ENCODE measurements around the gene PGP. TPM values are rescaled to one million over a fixed set of nuclear protein-coding genes. Genes with fewer than 3 reads are reported as not detected.

Gene PGP
- total and polyA plus RNA-seq, 10 of the 15 experiments (the other 5 are each of a cell fraction or from before 2014, with no cell fraction given), result 0.42 to 28.0 (median 12.1) TPM

DNA sequence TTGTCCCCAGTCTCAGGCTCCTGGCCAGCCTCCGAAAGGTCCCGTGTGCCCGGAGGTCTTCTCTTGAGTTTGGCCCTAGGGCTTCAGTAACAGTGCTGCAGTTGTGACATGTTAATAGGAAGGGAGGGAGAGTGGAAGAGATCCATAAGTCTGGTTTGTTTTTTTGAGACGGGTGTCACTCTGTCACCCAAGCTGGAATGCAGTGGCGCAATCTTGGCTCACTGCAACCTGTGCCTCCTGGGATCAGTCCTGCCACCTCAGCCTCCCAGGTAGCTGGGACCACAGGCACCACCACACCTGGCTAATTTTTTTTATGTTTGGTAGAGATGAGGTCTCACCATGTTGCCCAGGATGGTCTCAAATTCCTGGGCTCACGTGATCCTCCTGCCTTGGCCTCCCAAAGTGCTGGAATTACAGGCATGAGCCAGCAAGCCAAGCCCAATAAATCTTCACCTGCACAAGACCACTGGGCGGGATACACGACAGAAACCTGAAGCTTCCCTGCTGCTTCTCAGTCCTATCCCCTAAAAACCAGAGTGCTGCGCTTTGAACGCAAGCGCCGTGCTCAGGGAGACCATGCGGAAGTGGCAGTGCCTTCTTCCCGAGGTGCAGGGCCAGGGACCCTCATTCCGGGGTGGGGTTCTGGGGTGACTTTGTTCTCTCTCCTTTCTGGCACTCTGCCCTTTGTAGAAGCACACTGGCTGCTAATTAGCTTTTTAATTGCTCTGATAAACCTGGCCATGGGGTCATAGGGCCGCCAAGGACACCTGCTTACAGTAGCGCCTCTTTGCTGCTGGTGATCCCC lies 48.2 kb downstream of the PGP start:
- peaks cover 18% of the 10 kb centered on the region for H3K79me2 ChIP-seq (ENCODE audit: control insufficient read depth, insufficient read depth, low read length)
- H3K4me3 ChIP-seq, result no peak overlapping the region
- no peak for FAIRE-seq
- no peak for ATAC-seq
- ChIA-PET RAD21 (ENCODE audit: unreplicated experiment) (no interaction called here), CTCF (no interaction called here), POLR2A (no interaction called here), SMC1A (ENCODE audit: uncharacterized antibody, unreplicated experiment) (no interaction called here)
- no peaks in the 10 kb centered on the region; the same call in 2 of the 3 replicates for H3K9me3 ChIP-seq (replicated peaks; ENCODE audit: control insufficient read depth, insufficient read depth, low read length)
- no peak overlapping the region for H3K9ac ChIP-seq (ENCODE audit: control insufficient read depth, insufficient read depth, low read length)
- H4K20me1 ChIP-seq (ENCODE audit: control insufficient read depth, insufficient read depth), result no peaks in the 10 kb centered on the region
- no peak overlapping the region for H2AFZ ChIP-seq (ENCODE audit: control insufficient read depth, low read depth, low read length)
- DNase-seq (ENCODE audit: low read depth, low spot score), result no peak
- H3K4me2 ChIP-seq (ENCODE audit: control insufficient read depth, insufficient read depth), result no peak overlapping the region
- in situ Hi-C loops (cut with MboI) (no loop called here), intact Hi-C loops (cut with micrococcal nuclease; ENCODE audit: unreplicated experiment) (no loop called here)
- TF ChIP-seq, protein P1, sequence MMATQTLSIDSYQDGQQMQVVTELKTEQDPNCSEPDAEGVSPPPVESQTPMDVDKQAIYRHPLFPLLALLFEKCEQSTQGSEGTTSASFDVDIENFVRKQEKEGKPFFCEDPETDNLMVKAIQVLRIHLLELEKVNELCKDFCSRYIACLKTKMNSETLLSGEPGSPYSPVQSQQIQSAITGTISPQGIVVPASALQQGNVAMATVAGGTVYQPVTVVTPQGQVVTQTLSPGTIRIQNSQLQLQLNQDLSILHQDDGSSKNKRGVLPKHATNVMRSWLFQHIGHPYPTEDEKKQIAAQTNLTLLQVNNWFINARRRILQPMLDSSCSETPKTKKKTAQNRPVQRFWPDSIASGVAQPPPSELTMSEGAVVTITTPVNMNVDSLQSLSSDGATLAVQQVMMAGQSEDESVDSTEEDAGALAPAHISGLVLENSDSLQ (IDR thresholded peaks at IDR 0.05), result no peak
- TF ChIP-seq MXI1 (IDR thresholded peaks at IDR 0.05; ENCODE audit: low read depth, low read length), result no peak
- no peak for TF ChIP-seq ZNF217 (IDR thresholded peaks at IDR 0.05)
- TF ChIP-seq, protein P2, sequence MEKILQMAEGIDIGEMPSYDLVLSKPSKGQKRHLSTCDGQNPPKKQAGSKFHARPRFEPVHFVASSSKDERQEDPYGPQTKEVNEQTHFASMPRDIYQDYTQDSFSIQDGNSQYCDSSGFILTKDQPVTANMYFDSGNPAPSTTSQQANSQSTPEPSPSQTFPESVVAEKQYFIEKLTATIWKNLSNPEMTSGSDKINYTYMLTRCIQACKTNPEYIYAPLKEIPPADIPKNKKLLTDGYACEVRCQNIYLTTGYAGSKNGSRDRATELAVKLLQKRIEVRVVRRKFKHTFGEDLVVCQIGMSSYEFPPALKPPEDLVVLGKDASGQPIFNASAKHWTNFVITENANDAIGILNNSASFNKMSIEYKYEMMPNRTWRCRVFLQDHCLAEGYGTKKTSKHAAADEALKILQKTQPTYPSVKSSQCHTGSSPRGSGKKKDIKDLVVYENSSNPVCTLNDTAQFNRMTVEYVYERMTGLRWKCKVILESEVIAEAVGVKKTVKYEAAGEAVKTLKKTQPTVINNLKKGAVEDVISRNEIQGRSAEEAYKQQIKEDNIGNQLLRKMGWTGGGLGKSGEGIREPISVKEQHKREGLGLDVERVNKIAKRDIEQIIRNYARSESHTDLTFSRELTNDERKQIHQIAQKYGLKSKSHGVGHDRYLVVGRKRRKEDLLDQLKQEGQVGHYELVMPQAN (conservative IDR thresholded peaks at IDR 0.05), result no peak
- no peak for TF ChIP-seq TCF12 (IDR thresholded peaks at IDR 0.05; ENCODE audit: low read depth, low read length)
- no peak for TF ChIP-seq CHD1 (IDR thresholded peaks at IDR 0.05; ENCODE audit: low read depth, low read length)
- H3K27me3 ChIP-seq (replicated peaks in 1 of 2; ENCODE audit: control insufficient read depth in 2 of 2, insufficient read depth in 2 of 2, low read length in 1 of 2), result no peaks in the 10 kb centered on the region
- peaks cover 6 to 21% of the 10 kb centered on the region in 2 experiments; a peak in 3 of 4 replicates for H3K36me3 ChIP-seq (ENCODE audit: control insufficient read depth in 2 of 2, insufficient read depth in 2 of 2, low read length in 1 of 2)
- no peaks in the 10 kb centered on the region for H3K4me1 ChIP-seq (ENCODE audit: control insufficient read depth, insufficient read depth, low read length)
- H3K27ac ChIP-seq (ENCODE audit: control insufficient read depth, insufficient read depth), result no peak overlapping the region
- BruUV-seq (replicated peaks), result no TSS peak
- 96% methylated on average over 17 of the region's 17 CpGs for WGBS (ENCODE audit: insufficient coverage, insufficient replicate concordance, low lambda C conversion rate, missing lambda C conversion rate)
